ENCODE results near the gene SPRR3. TPM values are rescaled to one million over a fixed set of nuclear protein-coding genes. Genes with fewer than 3 reads are reported as not detected.

Gene SPRR3
- total RNA-seq, 2 donors from 2014 or later: not detected

GRCh38 chr1:152960452-152961044 is 41.0 kb upstream of the SPRR3 start:
- no peak overlapping the region for H3K27ac ChIP-seq
- no peak for DNase-seq (ENCODE audit: low spot score)
- no peaks in the 10 kb centered on the region for H3K36me3 ChIP-seq
- H3K4me3 ChIP-seq: no peak overlapping the region
- no peaks in the 10 kb centered on the region for H3K27me3 ChIP-seq
- TF ChIP-seq, protein P1, sequence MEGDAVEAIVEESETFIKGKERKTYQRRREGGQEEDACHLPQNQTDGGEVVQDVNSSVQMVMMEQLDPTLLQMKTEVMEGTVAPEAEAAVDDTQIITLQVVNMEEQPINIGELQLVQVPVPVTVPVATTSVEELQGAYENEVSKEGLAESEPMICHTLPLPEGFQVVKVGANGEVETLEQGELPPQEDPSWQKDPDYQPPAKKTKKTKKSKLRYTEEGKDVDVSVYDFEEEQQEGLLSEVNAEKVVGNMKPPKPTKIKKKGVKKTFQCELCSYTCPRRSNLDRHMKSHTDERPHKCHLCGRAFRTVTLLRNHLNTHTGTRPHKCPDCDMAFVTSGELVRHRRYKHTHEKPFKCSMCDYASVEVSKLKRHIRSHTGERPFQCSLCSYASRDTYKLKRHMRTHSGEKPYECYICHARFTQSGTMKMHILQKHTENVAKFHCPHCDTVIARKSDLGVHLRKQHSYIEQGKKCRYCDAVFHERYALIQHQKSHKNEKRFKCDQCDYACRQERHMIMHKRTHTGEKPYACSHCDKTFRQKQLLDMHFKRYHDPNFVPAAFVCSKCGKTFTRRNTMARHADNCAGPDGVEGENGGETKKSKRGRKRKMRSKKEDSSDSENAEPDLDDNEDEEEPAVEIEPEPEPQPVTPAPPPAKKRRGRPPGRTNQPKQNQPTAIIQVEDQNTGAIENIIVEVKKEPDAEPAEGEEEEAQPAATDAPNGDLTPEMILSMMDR (IDR thresholded peaks at IDR 0.05): no peak
- no peaks in the 10 kb centered on the region for H3K9me3 ChIP-seq
- H3K4me1 ChIP-seq: no peaks in the 10 kb centered on the region

- no peak for DNase-seq (ENCODE audit: low spot score)
- TF ChIP-seq, protein P1 (IDR thresholded peaks at IDR 0.05): no peak
- Histone ChIP-seq H3K9me3 (no peaks in the 10 kb centered on the region), H3K36me3 (no peaks in the 10 kb centered on the region), H3K27me3 (no peaks in the 10 kb centered on the region), H3K4me1 (no peaks in the 10 kb centered on the region), H3K4me3 (no peak overlapping the region), H3K27ac (no peak overlapping the region)
Measured at GRCh38 chr1:152961226-152961891, 40.2 kb upstream of the SPRR3 start.

DNA sequence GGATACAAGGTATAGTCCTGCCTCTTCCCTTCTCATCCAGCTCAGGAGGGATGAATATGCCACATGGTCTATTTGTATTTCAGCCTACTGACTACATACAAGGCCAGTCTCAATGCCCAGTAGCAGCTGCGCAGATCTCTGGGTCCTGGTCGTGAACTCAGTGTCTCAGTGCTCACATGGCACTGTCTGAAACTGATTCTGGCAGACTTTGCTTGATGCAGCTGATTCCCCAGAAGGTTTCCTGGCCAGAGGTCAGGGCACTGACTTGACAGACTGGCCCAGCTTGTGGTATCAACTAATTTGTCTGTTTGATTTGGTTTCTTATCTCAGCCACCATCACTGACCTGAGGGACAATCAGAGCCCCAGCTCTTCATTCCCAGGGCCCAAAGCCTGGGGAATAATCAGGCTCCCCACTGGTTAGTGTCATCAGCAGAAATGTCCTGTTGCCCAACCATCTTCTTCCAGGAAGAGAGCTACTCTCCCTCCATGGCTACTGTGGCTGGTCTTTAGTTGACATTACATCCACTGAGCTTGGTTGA is 38.6 kb upstream of the SPRR3 start:
- H3K9me3 ChIP-seq: no peaks in the 10 kb centered on the region
- no peak overlapping the region for H3K27ac ChIP-seq
- TF ChIP-seq, protein P1 (IDR thresholded peaks at IDR 0.05): no peak
- no peaks in the 10 kb centered on the region for H3K4me1 ChIP-seq
- H3K36me3 ChIP-seq: no peaks in the 10 kb centered on the region
- no peak overlapping the region for H3K4me3 ChIP-seq
- no peaks in the 10 kb centered on the region for H3K27me3 ChIP-seq
- DNase-seq (ENCODE audit: low spot score): no peak

GRCh38 chr1:152964536-152964935 is 37.0 kb upstream of the SPRR3 start:
- Histone ChIP-seq H3K9me3 (no peaks in the 10 kb centered on the region), H3K36me3 (no peaks in the 10 kb centered on the region), H3K27ac (no peak overlapping the region), H3K4me1 (no peaks in the 10 kb centered on the region), H3K4me3 (no peak overlapping the region), H3K27me3 (no peaks in the 10 kb centered on the region)
- TF ChIP-seq, protein P1 (IDR thresholded peaks at IDR 0.05): no peak
- no peak for DNase-seq (ENCODE audit: low spot score)

DNA sequence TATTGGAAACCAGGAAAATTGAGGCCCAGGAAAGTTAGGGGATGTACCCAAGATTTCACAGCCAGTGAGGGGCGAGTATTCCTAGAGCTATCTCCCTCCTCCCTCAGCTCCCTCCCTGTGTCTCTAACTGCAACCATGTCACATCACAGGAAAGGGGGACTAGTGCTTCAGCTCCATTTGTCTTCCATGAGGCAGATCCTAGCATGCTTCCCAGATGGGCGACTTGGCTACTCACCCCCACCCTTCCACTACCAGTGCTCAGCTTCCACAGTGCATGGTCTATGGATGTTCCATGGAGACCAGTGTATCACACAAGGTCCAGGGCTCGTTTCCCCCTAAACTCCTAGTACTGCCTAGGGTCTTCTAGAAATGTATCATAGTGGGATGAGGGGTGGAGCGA is 35.7 kb upstream of the SPRR3 start:
- TF ChIP-seq, protein P1 (IDR thresholded peaks at IDR 0.05): no peak
- H3K4me3 ChIP-seq: no peak overlapping the region
- H3K4me1 ChIP-seq: no peaks in the 10 kb centered on the region
- H3K9me3 ChIP-seq: no peaks in the 10 kb centered on the region
- H3K27me3 ChIP-seq: no peaks in the 10 kb centered on the region
- H3K27ac ChIP-seq: no peak overlapping the region
- no peaks in the 10 kb centered on the region for H3K36me3 ChIP-seq
- DNase-seq (ENCODE audit: low spot score): no peak

All from right atrium auricular region (tissue), 2 donors.